Hematopoietic multipotent progenitor cell treated with erythropoietin and hydrocortisone succinate and interleukin-3 and kit ligand, for 17 days (in vitro differentiated cells): ENCODE measurements around the gene VMP1.
A peak's percentile ranks its signal among the peaks of the same experiment; 100 is the strongest.
"Not testable (repeated sequence)": the region's sequence is repeated elsewhere in the genome, so short reads cannot be mapped to it uniquely, and the experiment has no call there.

ENCODE experiments used
- DNase-seq: peaks from one replicate; pipeline ENCODE4 v3.0.0-alpha.2; 2015; ENCODE audit warnings: low spot score

Gene VMP1

DNA sequence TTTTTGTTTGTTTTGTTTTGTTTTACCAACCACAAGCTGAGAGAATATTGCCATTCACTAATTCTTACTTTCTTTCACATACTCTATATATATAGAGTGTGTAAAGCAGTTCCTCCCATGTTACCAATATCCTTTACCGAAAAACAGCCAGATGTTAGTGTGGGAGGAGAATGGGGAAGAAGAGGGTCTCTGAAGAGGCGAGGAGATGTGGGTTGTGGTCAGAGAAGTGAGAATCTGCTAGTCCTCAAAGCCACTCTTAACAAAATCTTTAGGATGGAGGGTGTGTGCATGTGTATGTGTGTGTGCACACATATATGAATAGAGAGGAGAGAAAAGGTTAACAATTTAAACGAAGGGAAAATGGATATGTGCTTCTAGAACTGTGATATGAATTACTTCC is 104.7 kb downstream of the VMP1 start:
- DNase-seq, result no peak

- DNase-seq, result no peak
Observed at GRCh38 chr17:59814276-59814675, 106.8 kb downstream of the VMP1 start.

- no peak for DNase-seq
Observed at GRCh38 chr17:59814685-59815084, 107.2 kb downstream of the VMP1 start.

- DNase-seq, result no peak
Observed at GRCh38 chr17:59815965-59816364, 108.5 kb downstream of the VMP1 start.

DNA sequence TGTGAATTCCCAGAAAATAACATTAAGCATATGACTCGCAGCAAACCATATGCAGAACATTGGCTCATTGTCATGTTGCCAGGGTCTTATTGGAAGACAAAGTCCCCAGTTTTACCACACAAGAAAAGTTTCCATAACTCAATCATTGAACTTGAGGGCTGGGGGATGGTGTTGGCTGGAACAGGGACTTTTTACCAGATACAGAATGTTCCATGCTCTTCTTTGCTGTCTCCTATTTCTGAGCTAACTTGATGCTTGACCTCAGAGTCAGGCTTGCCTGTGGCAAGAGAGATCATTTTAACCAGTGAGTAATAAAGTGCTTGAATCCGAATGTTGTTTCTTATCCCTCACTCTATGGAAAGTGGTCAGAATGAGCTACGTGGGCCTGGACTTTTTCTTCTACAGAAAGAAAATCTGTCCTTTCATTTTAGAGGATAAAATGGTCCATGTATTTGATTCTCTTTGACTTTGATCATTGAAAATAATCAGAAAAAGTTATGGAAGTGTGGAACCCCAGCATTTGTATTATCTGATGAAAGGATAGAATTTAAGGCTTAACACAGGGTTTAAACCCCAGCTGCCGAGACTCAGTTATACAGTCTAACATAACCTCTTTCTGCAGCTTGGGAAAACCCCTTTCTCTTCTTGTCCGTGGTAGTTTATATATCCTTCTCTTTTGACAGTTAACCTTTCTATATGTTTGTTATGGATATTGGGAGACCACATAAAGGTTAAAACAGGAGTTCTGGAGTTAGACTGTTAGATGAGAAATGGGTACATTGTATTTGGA is 118.3 kb downstream of the VMP1 start:
- no peak for DNase-seq

DNA sequence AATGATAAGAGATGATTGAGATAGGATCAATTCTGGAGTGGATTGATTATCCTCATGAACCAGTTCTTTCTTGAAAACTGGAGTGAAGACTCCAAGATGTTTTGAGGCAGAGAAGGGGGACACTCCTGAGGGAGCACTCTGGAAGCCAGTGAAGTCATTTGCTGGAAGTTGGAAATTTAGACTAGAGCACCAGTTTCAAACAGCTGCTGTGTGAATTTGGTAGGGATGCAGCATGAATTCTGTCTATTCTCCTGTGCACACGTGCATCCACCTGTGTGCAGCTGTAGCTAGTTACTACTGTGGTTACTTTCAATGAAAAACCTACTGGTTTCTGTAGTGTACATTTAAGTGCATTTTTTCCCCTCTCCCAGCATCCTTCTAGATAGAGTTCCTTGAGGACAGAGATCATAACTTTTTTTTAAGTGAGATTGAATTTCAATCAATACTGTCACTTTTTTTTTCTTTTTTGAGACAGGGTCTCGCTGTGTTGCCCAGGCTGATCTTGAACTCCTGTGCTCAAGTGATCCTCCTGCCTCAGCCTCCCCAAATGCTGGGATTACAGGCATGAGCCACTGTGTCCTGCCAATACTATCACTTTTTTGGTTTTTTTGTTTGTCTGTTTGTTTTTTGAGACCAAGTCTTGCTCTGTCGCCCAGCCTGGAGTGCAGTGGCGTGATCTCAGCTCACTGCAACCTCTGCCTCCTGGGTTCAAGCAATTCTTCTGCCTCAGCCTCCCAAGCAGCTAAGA is 119.4 kb downstream of the VMP1 start:
- DNase-seq, result no peak

GRCh38 chr17:59827721-59828477 is 120.4 kb downstream of the VMP1 start:
- DNase-seq, result no peak

- no peak for DNase-seq
Observed at GRCh38 chr17:59828478-59828760, 121.0 kb downstream of the VMP1 start.

GRCh38 chr17:59828819-59829216 is 121.4 kb downstream of the VMP1 start:
- not testable (repeated sequence) for DNase-seq

DNA sequence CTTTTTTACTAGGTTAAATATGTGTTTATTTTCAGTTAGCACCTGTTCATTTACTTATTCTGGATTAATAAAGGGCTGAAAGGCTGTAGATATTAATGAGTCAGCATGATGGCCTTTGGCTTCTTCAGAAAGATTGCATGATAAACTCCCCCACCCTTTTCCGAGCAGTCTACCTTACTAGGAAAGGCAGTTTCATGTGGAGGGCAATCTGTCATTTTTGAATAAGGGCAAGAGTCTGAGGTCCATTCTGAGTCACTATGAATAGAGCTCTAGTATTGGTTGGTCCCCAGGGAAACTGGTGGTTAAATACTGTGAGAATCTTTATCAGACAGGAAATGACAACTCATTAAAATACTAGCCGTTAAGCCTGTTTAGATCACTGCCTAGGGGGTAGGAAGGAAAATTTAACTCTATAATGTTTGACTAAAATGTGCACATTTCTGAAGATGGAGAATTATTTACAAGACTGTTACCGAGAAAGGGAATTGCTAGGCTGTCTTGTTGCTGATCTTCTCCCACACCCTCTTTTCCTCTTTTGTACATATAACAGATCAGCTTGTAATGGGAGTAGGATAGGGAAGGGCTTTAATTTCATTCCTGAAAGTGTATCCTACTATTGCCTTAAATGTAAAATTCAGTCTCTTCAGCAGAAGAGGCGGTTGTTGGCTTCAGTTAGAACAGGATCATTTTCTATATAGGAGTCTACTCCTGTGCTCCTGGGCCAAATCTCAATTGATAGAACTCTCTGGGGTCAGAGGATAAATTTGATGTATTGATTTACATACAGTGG is 122.0 kb downstream of the VMP1 start:
- peak; percentile 52 for DNase-seq

DNA sequence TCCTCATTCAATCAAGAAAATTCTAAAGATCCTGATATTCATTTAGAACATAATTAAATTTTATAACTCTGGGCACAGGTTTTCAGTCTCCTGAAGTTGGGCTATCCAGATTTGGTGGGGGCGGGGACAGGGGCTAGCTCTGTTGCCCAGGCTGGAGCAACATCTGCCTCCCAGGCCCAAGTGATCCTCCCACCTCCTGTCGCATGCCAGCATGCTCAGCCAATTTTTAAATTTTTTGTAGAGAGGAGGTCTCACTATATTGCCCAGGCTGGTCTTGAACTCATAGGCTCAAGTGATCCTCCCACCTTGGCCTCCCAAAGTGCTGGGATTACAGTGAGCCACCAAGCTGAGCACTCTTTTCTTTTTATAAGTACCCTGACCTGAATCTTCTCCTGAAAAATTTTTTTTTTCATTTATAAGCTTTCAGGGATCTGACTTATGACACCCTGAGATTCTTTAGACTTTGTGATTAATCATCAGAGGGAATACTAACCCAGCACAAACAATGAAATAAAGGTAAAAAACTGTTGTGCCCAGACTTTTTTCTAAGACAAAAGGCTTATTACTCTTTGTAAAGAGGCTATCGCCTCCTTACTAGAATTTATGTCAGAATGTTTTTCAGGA is 122.7 kb downstream of the VMP1 start:
- no peak for DNase-seq

DNA sequence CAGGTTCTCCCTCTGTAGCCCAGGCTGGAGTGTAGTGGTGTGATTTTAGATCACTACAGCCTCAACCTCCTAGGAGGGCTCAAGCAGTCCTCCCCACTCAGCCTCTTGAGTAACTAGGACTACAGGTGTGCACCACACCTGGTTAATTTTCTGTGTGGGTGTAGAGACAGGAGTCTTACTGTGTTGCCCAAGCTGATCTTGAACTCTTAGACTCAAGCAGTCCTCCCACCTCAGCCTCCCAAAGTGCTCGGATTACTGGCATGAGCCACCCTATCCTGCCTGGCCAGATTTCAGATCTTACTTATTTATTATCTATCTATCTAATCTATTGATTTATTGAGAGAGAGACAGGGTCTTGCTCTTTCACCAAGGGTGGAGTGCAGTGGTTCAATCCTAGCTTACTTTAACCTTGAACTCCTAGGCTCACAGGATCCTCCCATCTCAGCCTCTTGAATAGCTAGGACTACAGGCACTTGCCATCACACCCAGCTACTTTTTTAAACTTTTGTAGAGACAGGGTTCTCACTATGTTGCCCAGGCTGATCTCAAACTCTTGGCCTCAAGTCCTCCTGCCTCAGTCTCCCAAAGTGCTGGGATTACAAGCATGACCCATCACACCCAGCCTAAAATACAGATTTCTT is 123.5 kb downstream of the VMP1 start:
- DNase-seq, result no peak

GRCh38 chr17:59832883-59833379 is 125.5 kb downstream of the VMP1 start:
- DNase-seq, result no peak

- DNase-seq, result peak; percentile 78
Observed at GRCh38 chr17:59837308-59838051, 130.0 kb downstream of the VMP1 start.

- peak; percentile 41 for DNase-seq
Observed at GRCh38 chr17:59838052-59838916, 130.8 kb downstream of the VMP1 start.

- peak; percentile 25 for DNase-seq
Observed at GRCh38 chr17:59839651-59840328, 132.3 kb downstream of the VMP1 start.

- peak; percentile 27 for DNase-seq
Observed at GRCh38 chr17:59840329-59841090, 133.1 kb downstream of the VMP1 start.
